CD4-positive, alpha-beta T cell treated with Interleukin-12 subunit alpha and Interleukin-12 subunit beta, for 1 hour (primary cell): ENCODE results near the gene TMEM11.
A peak's percentile ranks its signal among the peaks of the same experiment; 100 is the strongest.

Source experiments
- DNase-seq: peaks from one replicate; pipeline ENCODE4 v3.0.0-alpha.2; 2020

Gene TMEM11

GRCh38 chr17:21214015-21214776 lies at the start of gene TMEM11:
Gene TMEM11, minus strand, starts transcription at chr17:21214161. Its CDS starts 9 bp downstream, at chr17:21214152.
- peak; percentile 96 for DNase-seq

GRCh38 chr17:21263376-21263775 lies 49.4 kb upstream of the TMEM11 start:
- no peak for DNase-seq

DNA sequence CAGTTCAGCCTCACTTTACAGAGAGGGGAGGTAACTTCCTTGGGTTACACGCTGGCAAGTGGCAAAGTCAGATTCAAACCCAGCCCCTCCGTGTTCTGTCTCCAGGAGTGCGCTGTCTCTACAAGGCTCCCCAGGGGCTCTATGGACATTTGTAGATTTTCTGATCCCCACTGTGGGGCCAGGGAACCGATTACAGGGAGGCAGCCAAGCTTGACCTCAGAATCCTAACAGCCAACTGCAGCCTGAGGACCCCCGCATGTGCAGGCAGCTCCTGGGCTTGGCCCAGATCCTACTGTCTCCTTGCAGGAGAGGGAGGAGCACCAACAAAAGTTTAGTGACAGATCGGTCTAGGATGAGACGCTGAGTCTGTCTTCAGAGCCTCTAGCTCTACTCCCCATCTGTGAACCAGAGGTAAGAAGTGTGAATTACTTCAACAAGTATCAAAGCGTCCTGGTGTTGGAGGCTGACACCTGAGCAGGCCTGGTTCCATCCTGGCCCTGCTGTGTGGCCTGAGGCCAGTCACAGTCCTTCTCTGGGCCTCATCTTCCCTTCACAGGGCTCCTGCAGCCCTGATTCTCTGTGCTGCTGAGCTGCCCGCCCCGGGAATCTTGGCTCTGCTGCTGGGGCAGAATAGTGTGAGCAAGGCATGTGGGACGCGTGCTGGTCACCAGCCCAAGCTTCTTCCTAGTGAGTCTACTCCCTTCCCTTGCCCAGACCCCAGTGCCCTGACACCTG lies 48.5 kb upstream of the TMEM11 start:
- no peak for DNase-seq

GRCh38 chr17:21258593-21258992 lies 44.6 kb upstream of the TMEM11 start:
- DNase-seq = no peak

DNA sequence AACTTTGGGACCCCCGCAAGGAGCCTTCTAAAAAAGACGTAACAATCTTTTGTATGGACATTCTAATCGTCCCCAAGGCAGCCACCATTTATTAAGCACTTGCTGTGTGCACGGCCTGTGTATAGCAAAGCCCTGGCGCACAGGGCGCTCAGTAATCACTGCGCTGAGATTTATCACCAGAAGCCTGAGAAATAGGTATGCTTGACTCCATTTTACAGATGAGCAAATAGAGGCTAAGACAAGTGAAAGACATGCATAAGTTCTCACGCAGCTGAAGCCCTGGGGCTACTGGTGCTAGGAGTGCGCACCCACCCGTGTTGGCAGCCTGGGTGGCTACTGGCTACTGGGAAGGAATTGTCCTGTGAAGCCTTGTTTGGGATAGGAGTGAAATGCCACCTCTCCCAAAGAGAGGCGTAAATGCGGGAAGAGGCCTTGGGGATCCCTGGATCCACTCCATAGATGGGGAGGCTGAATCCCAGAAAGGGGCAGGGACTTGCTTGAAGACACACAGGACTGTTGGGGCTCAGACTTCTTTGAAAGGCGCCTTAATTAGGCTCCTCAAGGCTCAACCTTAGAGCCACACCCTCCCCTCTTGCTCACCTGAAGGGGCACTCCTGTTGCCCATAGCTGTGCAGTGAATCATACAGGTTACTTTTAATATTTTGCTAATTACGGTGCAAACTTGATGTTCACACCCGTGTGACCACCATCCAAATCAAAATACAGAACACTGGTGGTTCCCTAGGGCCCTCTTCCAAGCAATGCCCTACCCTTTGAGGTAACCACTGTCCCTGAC lies 39.9 kb upstream of the TMEM11 start:
- no peak for DNase-seq

DNA sequence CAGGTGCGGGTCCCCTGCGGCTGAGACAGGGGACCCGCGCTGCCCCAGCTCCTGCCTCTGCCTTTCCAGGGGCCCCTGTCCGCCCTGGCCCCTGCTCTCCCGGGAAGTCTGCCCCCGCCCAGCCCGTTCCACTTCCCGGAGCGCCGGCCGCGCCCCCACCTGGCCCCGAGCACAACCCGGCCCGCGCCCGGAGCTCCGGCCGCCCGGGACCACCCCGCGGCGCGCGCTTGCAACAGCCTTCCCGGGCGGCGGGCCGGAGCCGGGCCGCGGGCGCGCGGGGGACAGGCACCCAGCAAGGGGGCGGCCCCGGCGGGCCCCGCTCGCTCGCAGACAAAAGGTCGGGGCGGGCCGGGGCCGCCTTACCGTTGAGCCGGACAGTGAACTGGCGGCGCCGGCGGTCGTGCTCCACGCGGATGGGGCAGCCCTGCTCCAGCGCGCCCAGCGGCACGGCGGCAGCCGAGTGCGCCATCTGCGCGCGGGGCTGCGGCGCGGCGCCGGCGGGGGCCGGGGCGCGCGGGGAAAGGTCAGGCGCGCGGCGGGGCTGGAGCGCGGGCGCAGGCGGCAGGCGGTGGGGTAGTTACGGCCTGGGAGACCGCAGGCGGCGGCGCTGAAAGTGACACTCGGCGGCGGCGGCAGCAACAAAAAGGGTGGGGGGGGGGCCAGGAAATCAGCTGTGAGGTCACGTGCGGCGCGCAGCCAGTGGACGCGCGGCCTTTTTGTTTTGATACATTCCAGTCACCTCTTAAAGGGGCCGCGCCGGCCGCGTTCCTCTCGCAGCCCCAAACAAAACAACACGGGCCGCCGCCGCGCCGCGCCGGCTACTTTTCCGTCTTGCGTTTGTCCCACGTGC lies 39.1 kb upstream of the TMEM11 start, which contains the start of gene NATD1:
NATD1 (minus strand) TSS at position 615 of the 850 bp plus-strand sequence; CDS start at position 469, 146 bp downstream.
- peak; percentile 84 for DNase-seq

- DNase-seq = no peak
Measured at GRCh38 chr17:21252289-21252795, 38.4 kb upstream of the TMEM11 start.

- DNase-seq = no peak
Measured at GRCh38 chr17:21251337-21252010, 37.5 kb upstream of the TMEM11 start.

- DNase-seq = no peak
Measured at GRCh38 chr17:21250854-21251253, 36.9 kb upstream of the TMEM11 start.

DNA sequence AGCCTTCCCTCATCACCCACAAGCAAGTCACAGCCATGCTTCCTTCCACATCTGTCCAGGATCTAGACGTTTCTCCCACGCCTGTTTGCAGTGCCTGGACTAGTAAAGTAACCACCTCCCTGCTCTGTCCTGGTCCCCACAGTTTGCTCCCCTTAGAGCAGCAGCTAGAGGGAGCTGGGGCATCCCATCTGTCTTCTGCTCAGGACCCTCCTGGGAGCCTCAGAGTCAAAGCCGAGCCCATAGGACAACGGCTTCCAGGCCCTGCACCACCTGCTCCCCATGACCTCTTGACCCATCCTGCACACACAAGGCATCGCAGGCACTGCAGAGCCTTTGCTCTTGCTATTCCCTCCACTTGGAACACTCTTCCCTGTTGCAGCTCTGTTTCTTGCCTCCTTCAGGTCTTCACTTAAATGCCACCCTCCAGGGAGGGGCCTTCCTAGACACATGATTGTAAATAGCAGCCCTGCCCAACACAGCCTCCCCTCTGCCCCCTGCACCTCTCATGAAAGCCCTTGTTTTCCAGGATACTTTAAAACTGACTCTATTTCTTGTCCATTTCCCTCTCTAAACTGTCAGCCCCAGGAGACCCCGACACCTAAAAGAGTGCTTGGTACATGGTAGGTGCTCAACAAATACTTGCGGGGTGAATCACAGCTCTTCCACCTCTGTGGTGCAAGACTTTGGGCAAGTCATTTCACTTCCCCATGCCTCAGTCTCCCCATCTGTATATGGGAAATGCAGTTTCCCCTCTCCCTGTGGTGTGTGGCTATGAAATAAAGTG lies 36.2 kb upstream of the TMEM11 start:
- DNase-seq = no peak

GRCh38 chr17:21249086-21249795 lies 35.3 kb upstream of the TMEM11 start:
- no peak for DNase-seq

GRCh38 chr17:21248500-21248899 lies 34.5 kb upstream of the TMEM11 start:
- DNase-seq = no peak

- no peak for DNase-seq
Measured at GRCh38 chr17:21247552-21248258, 33.7 kb upstream of the TMEM11 start.

DNA sequence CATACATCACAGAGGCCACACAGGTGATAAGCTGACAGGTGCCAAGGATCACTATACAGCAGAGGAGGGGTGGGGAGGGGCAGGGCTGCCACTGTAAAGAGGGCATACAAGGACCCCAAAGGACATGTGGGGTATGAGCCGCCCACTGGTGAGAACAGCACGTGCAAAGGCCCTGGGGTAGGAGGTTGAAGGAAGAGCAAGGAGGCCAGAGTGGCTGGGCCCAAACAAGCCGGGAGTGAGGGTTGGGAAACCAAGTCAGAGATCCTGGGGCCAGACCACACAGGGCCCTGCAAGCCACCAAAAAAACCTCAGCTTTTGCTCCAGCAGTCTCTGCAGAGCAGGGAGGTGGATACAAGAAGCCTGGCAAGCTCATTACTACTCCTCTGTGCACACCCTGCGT lies 32.7 kb upstream of the TMEM11 start:
- no peak for DNase-seq

DNA sequence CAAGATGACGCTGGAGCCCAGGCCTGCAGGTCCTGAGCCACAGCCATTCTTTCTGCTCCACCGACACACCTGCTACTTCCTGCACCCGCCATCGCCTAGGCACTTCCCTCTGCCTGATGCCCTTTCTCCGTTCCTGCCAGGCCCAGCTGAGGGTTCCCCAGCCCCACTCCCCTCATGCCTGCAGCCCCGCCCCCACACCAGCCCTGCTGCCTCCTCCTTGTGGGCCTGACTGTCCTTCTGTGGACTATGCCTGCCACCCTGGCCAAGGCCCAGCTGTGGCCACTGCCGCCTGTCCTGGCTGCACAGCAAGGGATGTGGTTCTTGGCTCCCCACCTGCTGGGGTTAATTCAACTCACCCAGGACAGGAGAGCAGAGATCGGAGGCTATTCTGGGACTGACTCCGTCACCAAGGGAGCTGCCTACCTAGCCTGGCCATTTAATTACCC lies 31.7 kb upstream of the TMEM11 start:
- no peak for DNase-seq

DNA sequence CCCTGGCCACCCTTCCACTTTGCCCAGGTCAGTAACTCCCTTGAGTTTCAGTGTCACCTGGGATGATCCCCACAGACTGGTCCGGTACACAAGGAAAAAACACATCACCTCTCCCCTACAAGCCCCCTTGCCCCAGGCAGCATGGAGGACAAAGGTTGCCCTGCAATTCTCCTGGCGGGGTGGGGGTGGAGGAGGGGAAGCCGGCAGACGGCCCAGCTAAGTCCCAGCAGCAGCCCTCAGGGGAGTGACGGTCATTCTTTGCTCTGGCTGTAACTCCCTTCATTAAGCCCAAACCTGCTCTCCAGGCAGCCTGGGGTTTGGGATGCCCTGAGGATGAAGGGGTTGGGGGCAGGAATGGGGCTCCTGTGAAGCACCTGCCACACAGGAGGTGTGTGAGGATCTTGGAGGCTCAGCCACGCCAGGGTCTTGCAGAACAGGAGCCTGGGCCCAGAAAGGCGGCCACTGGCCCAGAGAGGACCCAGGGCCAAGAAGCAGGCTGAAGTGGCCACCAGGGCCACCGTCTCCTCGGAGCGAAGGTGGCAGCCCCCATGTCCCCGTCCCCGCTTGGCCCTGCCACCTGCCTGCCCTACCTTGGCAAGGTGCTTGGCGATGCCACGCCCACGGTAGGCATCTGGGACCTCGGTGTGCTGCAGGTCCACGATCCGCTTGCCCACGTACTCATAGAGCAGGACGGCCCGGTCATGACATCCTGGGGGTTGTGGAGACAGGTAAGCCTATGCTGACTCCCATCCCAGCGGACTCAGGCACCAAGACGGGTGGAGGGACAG lies 29.7 kb upstream of the TMEM11 start:
- DNase-seq = no peak

DNA sequence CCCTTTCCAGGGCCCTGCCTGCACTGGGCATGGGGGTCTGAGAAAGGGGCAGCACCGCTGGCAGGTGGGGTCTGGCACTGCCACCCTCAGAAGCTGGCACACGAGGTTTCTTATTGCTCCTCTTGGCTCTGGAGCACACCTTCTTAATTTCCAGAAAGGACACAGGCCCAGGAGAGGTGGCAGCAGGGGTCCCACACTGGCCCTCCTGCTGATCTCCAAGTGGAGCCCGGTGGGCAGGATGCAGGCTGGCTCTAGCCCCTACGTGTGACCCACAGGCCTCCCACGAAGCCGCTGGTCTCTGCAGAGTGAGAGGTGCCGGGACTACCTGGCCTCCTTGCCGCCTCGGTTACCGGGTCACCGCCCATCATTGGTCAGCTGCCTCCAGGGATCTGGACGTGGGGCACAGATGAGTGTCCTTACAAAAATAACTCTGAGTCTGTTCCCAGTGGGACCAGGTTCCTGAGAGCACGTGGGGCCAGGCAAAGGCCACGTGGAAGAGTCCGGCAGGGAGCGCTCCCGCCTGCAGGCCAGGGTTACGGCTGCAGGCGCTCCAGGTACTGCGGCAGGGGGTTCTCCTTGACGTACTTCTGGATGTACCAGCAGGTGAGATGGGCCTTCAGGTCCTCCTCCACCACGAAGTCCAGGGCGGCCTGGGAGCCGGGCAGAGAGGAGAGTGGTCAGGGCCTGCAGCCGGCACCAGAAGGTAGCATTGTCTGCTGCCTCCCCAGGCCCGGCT lies 29.0 kb upstream of the TMEM11 start:
- DNase-seq = no peak
